SK-N-MC (cell line): ENCODE results near the gene CDH15.

Experiments
- EZH2 ChIP-seq: fragments of 200-600 bp; sonication (generic); IDR thresholded peaks from one replicate; pipeline ENCODE4 v1.6.1; 2017; ENCODE audit warnings: antibody characterized with exemption
- FOXP2 ChIP-seq: optimal IDR thresholded peaks from 2 replicates; pipeline ENCODE3; 2011; ENCODE audit warnings: mild to moderate bottlenecking, moderate library complexity; ENCODE audit not compliant: insufficient read depth; ENCODE audit errors: extremely low read length, control extremely low read depth
- POLR2AphosphoS5 ChIP-seq: IDR thresholded peaks from 2 replicates; pipeline ENCODE4 v1.6.1; 2012; ENCODE audit warnings: mild to moderate bottlenecking, low read depth, low read length, borderline replicate concordance

- TF ChIP-seq POLR2AphosphoS5, result no peak
- no peak for TF ChIP-seq EZH2
- no peak for TF ChIP-seq FOXP2
Measured at GRCh38 chr16:89164436-89164835, 7.1 kb upstream of the CDH15 start.
